Umbilical cord (tissue), 2 donors: ENCODE results near the gene CRIM1. TPM values are rescaled to one million over a fixed set of nuclear protein-coding genes. Genes with fewer than 3 reads are reported as not detected.

Experiments
- DNase-seq: peaks from one replicate; pipeline ENCODE4 v3.0.0-alpha.2; 2015; ENCODE audit warnings: low spot score
- total RNA-seq: library from RNA; depleted of rRNA; stranded (reverse); fragments of >200 nt; gene quantifications from one replicate; pipeline ENCODE4 v1.2.3, GENCODE V29; 2014; ENCODE audit warnings: low replicate concordance; ENCODE audit not compliant: insufficient read depth

The CRIM1 gene
- total RNA-seq, 1 donor from 2014 or later = 344 TPM

DNA sequence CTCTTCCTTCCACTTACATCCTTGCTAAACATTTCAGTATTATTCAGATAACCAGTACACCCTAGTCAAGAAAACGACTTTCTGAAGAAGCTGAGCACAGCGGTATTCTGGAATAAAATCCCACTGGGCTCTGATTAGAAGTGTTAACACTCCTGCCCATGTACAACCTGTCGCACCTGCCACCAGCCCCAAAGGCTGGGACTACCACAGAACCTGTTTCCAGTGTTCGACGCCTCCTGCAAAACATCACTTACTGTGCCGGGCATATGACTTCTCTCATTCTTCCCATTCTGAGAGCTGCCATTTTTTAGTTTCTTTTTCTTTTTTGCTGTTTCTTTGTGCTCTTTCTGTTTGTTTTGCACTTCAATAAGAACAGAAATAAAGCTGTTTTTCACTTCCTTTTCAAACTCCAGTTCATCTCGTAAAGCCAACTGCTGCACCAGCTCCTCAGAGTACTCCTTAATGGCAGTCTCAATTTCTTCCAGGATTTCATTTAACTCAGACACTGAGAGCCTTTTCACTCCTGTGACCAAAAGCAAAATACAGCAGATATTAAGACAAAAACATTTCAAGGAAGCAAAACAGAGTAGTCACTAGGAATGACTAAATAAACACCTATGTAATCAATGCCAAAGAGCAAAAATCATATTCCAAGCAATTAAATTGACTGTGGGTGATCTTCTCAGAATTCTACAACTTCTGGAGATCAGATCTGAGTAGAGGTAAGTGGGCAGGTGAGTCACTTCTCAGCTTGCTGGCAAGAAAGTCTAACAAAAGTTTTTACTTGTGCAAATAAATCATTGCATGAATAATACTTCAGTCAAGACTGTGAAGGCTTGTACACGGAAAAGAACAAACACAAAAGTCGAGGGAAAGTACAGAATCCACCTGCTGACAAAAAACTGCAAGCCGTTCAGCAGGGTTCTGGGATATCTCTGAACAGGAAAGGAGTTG lies 223.0 kb downstream of the CRIM1 start:
- DNase-seq = no peak

- no peak for DNase-seq
Measured at GRCh38 chr2:36579297-36579664, 223.7 kb downstream of the CRIM1 start.

GRCh38 chr2:36582538-36582937 lies 227.0 kb downstream of the CRIM1 start:
- DNase-seq = no peak

GRCh38 chr2:36582951-36583350 lies 227.4 kb downstream of the CRIM1 start:
- DNase-seq = no peak

DNA sequence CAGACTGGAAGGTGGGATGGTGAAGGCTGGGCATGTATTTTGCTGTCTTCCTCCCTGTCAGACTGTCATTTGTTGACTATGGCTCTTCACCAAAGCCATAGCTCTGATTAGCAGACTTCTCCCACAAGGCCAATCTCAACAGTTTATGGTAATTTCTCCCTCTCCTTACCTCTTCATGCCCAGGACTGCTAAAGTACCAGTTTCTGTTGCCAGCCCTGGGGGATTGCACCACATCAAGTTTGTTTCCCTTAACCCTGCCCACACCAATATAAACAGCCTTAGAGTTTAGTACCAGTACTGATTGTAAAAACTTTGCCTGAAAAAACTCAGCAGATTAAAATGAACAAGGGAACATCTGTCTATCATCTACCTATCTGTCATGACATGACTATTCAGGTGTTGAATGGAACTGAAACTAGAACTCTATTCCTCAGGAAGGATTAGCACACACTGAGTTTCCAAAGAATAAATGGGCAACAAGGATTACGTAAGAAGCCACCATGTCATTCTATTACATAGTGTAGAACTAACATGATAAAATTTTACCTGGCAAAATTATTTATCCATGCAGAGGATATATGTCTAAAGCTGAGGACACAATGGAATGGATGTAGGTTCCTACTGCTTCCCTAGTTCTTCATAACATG lies 228.7 kb downstream of the CRIM1 start:
- DNase-seq = no peak

GRCh38 chr2:36586672-36587071 lies 231.1 kb downstream of the CRIM1 start:
- no peak for DNase-seq

DNA sequence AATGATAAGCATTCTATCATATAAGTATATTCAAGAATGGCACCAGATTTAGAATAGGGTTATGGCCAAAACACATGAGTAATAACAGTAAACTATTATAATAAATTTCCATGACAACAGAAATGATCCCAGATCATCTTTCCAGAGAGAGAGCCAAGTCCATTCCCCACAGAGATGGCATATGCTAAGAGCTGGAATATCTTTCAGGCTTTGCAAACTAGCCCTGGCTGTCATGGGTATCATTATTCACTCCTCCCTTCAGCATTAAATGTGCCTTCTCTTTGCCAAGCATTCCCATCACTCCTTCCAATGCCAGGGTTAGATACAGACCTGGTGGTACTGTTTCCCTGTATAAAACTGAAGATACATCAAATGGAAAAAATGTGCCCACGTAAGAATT lies 231.5 kb downstream of the CRIM1 start:
- DNase-seq = peak; percentile 34

DNA sequence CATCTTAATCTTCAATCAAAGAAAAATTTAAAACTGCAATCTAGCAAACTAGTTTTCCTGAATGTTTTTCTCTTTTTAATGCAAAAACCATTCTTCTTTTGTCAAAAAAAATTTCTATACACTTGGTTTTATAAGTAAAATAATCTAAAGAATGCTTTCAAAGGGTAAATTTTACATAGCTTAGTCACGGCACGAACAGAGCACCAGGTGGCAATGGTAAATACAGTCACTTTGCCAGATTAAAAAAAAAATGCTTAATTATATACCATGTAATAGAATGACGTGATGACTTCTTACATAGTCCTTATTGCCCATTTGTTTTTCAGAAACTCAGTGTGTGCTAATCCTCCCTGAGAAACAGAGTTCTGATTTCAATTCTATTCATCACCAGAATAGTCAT lies 232.0 kb downstream of the CRIM1 start:
- no peak for DNase-seq

DNA sequence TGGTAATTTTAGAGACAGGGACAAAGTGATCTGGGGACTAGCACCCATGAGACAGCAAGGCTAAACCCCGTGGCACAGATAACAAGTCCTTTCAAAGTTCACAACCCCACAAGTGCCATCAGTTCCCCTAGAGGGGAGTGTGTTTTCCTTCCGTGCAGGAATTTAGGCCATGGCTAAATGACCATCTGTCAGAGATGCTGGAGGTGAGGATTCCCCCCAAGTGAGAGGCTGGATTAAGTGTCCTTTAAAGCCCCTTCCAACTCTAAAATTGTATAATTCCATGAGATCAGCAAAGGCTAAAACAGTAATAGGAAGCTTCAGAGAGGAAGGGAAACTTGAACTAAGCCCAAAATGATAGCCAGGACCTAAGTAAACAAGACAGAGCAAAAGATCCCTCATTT lies 233.7 kb downstream of the CRIM1 start:
- DNase-seq = peak; percentile 25

GRCh38 chr2:36594849-36595248 lies 239.3 kb downstream of the CRIM1 start:
- no peak for DNase-seq

- DNase-seq = no peak
Measured at GRCh38 chr2:36596397-36596796, 240.8 kb downstream of the CRIM1 start.

- DNase-seq = no peak
Measured at GRCh38 chr2:36597003-36597531, 241.5 kb downstream of the CRIM1 start.

DNA sequence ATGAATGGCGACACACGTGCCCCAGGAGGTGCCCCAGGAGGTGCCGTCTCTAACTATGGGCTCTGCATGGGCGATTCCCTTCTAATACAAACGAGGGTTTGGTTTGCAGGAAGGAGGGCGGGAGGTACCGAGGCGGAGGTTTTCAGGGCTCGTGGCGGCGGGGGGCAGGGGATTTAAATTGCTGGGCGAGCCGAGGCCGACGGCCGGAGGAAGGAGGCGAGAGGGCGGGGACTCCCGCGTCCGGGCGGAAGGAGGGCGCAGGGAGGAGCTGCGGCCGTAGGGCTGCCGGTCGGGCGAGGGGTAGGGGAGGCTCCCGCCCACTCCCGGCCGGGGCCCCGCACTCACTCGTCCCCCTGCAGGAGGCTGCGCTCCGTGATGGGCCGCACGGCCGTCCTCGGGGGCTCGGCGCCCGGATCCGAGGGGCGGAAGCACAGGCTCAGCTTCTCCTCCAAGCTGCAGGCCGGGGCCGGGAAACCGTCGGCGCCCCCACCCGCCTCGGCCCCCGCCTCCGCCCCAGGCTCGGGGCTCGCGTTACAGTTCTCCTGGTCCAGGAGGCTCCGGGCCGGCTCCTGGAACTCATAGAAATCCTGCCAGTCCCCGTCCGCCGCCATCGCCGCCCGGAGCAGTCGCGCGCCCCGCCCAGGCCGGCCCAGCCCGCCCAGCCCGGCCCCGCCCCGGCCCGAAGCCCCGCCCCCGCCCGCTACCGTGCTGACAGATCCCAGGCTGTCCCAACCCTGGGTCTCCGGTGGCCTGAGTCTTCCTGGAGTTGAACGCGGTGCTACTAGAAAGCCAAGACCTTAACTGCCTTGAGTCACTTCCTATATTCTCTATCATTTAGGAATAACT lies 242.2 kb downstream of the CRIM1 start, which contains the start of gene FEZ2:
FEZ2 (minus strand) TSS at position 637 of the 846 bp plus-strand sequence; CDS start at position 611, 26 bp downstream.
- peak; percentile 84 for DNase-seq

Other genes with a start within 250 kb of the CRIM1 start
- 63.3 TPM for gene FEZ2, start 242.4 kb downstream of the CRIM1 start, total RNA-seq